ENCODE data around the gene ACO1.

ACO1 gene

GRCh38 chr9:32382565-32383320 is 1.7 kb upstream of the ACO1 start:
- no peak for DNase-seq (ENCODE audit: low read depth)

- DNase-seq (ENCODE audit: low read depth), result no peak
These were observed 460 bp upstream of the ACO1 start for GRCh38 chr9:32384002-32384363.

- no peak for DNase-seq (ENCODE audit: low read depth)
These were observed 875 bp downstream of the ACO1 start for GRCh38 chr9:32385152-32385884.

- DNase-seq (ENCODE audit: low read depth), result no peak
These were observed 1.4 kb downstream of the ACO1 start for GRCh38 chr9:32385885-32386283.

GRCh38 chr9:32387256-32387655 is 2.8 kb downstream of the ACO1 start:
- no peak for DNase-seq (ENCODE audit: low read depth)

- no peak for DNase-seq (ENCODE audit: low read depth)
These were observed 4.9 kb downstream of the ACO1 start for GRCh38 chr9:32389365-32389764.

- DNase-seq (ENCODE audit: low read depth), result no peak
These were observed 9.5 kb downstream of the ACO1 start for GRCh38 chr9:32393911-32394310.

- DNase-seq (ENCODE audit: low read depth), result no peak
These were observed 10.1 kb downstream of the ACO1 start for GRCh38 chr9:32394381-32395049.

- no peak for DNase-seq (ENCODE audit: low read depth)
These were observed 11.2 kb downstream of the ACO1 start for GRCh38 chr9:32395510-32396216.

- DNase-seq (ENCODE audit: low read depth), result no peak
These were observed 13.8 kb downstream of the ACO1 start for GRCh38 chr9:32398207-32398606.

GRCh38 chr9:32399110-32399815 is 14.8 kb downstream of the ACO1 start:
- no peak for DNase-seq (ENCODE audit: low read depth)

GRCh38 chr9:32401488-32401887 is 17.0 kb downstream of the ACO1 start:
- DNase-seq (ENCODE audit: low read depth), result no peak

- no peak for DNase-seq (ENCODE audit: low read depth)
These were observed 19.3 kb downstream of the ACO1 start for GRCh38 chr9:32403567-32404260.

GRCh38 chr9:32404402-32404801 is 20.0 kb downstream of the ACO1 start:
- DNase-seq (ENCODE audit: low read depth), result no peak

- no peak for DNase-seq (ENCODE audit: low read depth)
These were observed 20.4 kb downstream of the ACO1 start for GRCh38 chr9:32404856-32405255.

- DNase-seq (ENCODE audit: low read depth), result no peak
These were observed 21.1 kb downstream of the ACO1 start for GRCh38 chr9:32405506-32405905.

- no peak for DNase-seq (ENCODE audit: low read depth)
These were observed 21.6 kb downstream of the ACO1 start for GRCh38 chr9:32406046-32406445.

- DNase-seq (ENCODE audit: low read depth), result no peak
These were observed 27.3 kb downstream of the ACO1 start for GRCh38 chr9:32411753-32412152.

- no peak for DNase-seq (ENCODE audit: low read depth)
These were observed 28.0 kb downstream of the ACO1 start for GRCh38 chr9:32412440-32412839.

- no peak for DNase-seq (ENCODE audit: low read depth)
These were observed 29.0 kb downstream of the ACO1 start for GRCh38 chr9:32413424-32413823.

GRCh38 chr9:32414856-32415255 is 30.4 kb downstream of the ACO1 start:
- no peak for DNase-seq (ENCODE audit: low read depth)
